NCI-H2171 treated with DMSO at 0.1 percent for 48 hours (cell line): Measurements from ENCODE around the gene SCGB1A1.
A peak's percentile ranks its signal among the peaks of the same experiment; 100 is the strongest.

Source experiments
- DNase-seq: peaks from one replicate; lab custom pipeline; 2025; lab: John Stamatoyannopoulos, UW

SCGB1A1 gene

DNA sequence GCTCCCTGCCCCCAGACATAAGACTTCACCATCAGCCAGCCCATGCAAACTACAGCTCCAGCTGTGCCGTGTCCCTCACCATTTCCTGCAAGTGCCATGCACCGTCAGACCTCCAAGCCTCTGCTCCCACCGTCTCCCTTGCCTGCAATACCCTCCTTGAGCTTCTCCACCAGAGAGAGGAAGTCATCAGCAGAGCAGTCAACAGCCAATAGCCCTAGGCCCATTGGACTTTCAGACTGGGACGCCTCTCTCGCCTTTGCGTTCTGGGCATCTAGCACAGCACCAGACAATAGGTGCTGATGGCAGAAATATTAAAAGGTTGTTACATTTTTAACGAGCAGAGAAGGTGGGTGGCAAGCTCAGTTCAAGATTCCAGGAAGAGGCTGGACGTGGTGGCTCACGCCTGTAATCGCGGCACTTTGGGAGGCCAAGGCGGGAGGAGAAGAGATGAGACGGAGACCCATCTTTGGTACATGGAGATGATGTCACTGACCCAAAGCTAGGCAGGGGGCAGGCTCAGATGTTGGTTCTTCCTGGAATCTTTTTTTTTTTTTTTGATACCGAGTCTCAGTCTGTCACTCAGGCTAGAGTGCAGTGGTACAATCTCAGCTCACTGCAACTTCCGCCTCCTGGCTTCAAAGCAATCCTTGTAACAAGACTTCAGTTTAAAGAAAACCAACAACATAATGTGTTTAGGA is 31.9 kb downstream of the SCGB1A1 start:
- DNase-seq, result no peak

DNA sequence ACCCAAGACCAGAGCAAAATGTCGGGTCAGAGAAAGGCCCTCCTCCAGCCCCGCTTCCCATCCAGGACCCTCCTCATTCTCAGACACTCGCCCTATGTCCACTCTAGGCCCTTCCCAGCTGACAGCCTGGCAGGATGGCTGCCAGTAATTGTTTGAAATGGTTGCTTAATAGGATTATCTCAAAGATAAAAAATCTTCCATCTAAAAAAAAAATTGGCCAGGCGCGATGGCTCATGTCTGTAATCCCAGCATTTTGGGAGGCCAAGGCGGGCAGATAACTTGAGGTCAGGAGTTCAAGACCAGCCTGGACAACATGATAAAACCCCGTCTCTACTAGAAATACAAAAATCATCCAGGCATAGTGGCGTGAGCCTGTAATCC is 32.4 kb downstream of the SCGB1A1 start:
- no peak for DNase-seq

DNA sequence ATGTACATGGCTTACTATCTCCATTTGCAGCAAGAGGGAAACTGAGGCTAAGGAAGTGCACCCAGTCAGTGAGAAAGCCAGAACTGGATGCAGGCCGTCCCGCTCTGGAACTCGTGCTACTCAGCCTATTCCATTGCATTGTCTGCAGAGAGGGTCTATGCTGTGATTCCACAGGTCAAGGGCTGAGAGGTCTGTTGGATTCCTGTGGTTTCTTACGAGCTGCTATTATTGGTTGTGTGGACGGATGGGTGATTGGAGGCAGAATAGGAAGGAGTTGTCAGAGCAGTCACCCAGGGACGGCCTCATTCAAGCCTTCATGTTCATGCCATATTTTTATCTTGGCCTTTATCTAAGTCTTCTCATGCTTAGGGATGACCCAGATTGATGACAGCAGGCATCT is 33.4 kb downstream of the SCGB1A1 start:
- DNase-seq, result no peak

DNA sequence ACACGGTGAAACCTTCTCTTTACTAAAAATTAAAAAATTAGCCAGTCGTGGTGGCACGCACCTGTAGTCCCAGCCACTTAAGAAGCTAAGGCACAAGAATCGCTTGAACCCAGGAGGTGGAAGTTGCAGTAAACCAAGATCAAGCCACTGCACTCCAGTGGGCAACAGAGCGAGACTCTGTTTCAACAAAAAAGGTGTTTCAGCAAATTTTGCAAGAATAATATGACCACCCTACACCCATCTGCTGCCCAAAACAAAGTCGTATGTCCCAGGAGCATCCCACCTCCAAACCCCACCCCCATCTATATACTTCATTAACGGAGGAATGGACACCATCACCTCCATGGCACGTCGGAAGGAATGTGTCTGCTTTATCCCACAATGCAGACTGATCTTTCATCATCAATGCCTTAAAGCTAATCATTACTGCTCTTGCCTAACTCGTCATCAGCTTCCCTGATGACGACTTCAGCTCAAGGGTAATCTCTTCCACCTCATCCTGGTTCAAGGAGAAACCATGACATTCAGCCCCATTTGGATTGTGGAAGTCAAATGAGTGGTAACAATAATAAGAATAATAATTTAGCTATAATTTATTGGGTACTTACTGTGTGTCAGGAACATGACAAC is 34.1 kb downstream of the SCGB1A1 start:
- DNase-seq, result no peak

DNA sequence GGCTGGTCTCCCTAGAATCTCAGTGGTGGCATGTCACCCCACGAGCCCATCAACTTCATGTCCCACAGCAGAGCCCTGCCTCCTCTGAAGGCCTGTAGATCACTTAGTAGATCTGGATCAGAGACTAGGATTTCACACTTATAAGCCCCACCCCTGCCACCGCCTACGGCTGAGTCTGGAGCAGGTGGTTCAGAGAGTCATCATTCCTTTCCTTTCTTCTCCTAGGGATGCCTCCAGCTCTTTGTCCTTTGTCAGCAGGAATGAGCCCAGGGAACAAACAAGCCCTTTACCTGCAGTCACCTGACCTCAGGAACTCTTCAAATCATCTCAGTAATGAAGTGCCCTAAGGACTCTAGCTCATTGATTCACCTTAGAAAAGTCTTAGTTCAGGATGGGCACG is 37.8 kb downstream of the SCGB1A1 start:
- peak; percentile 7 for DNase-seq

DNA sequence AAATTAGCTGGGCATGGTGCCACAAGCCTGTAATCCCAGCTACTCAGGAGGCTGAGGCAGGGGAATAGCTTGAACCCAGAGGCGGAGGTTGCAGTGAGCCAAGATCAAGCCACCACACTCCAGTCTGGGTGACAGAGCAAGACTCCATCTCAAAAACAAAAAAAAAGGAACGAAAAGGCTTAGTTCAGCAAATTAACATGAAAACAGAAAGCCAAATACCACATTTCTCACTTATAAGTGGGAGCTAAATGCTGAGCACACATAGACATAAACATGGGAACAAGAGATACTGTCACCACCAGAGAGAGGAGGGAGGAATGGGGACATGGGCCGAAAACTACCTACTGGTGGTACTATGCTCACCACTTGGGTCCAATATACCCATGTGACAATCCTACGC is 38.6 kb downstream of the SCGB1A1 start:
- peak; percentile 6 for DNase-seq

DNA sequence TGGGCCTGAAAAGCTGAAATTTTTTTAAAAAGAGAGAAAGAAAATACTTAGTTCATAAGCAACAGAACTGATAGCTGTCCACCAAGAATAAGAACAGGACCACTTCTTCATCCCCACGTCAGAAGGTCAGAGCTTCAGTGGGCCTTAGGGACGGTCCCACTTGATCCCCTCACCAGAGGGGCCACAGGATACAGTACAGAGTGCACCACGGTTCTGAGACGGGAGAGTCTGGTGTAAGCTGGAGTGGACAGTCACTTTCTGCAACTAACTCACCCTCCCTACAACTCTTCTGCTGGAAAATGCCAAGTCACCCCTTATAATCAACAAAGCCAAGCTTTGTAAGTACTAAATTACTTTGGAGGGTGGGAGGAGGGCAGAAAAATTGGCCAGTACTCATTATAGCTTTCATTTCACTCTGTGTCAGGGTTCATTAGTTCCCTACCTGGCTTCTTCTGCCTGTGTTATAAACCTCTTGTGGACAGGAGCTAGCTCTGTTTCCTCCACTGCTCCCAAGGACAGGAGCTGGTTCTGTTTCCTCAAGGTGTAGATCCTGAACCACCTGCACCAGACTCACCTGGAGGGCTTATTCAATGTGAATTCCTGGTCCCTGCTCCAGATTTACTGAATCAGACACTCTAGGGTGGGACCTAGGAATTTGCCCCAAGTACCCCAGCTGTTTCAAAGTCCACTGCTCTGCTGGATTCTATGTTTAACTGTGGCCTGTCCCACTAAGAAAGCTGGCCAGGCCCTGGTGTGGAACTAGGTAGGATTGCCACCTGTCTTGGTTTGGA is 39.6 kb downstream of the SCGB1A1 start:
- DNase-seq, result no peak

DNA sequence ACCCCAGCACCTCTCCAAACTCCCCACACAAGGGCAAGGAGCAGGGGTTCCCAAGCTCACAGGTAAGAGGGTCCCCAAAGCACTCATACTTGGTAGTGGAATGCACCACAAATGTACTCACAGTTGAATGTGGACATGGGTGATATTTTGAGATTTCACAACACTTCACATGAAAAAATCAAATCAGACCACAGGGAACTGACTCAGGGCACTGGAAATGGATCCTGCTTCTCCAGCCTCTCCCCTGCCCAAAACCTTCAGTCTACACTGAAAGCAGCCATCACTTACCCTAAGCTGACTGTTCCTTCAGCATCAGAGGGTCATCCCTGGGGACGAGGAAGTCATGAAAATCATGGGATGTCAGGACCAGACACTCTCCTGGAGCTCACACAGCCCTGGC is 40.2 kb downstream of the SCGB1A1 start:
- DNase-seq, result no peak

DNA sequence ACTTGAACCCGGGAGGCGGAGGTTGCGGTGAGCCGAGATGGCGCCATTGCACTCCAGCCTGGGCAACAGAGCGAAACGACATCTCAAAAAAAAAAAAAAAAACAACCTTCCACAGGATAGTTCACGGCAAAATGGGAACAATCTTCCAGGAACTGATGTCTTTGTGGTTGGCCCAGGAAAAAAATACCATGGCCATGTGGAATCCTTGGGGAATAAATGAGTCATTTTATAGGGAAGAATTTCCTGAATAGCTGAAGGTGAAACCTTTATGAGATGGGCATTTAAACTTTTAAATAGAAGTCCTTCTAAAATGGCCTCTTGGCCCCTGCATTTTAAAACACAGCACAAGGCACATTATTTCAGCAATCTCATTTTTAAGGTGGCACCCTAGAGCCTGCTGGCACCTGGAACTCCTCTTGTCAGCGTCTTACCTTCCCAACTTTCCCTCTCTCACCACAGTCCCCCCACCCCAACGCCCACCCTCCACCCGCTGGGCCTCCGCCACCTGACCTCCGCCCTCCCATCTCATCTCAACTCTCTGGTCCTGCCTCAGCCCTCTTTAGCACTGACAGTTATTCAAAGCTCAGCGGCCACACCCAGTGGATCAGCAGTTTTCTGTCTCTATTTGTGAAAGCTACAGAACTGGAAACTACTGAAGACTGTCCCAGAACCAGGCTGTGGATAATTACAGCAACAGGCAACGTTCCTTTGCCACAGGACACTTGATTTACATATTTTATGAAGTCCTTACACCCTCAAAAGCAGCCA is 43.1 kb downstream of the SCGB1A1 start:
- DNase-seq, result no peak

DNA sequence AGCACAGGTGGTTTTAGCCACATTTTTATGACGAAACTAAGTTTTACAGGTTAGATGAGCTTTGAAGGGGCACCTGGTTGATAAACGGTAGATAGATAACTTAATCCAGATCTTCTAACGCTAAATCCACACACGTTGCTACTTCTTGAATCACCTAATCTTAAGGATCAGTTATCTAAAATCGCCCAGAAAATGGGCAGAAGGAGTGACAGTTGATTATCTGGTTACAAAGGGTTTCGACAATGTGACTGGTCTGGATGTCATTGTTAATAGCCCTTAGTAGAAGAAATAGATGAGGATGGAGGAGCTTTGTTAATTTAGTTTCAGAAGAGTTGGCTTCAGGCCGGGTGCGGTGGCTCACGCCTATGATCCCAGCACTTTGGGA is 43.7 kb downstream of the SCGB1A1 start:
- DNase-seq, result no peak

DNA sequence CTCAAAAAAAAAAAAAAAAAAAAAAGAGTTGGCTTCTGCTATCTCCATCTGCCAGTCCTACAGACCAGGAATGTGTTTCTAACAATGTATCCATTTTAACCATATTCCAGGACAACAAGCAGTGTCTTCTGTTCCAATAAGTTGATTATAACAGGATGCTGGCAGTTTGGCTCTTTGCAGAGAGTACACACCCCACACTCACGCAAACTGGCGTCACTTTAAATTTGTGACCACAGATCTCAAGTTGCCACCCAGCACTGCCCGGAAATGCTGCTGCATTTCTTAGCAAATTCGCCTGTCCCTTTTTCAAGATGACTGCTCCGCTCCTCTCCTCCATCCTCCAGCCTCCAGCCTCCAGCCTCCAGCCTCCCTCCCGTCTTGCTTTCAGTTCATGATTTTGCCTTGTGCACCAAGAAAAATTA is 44.3 kb downstream of the SCGB1A1 start:
- DNase-seq, result peak; percentile 41

DNA sequence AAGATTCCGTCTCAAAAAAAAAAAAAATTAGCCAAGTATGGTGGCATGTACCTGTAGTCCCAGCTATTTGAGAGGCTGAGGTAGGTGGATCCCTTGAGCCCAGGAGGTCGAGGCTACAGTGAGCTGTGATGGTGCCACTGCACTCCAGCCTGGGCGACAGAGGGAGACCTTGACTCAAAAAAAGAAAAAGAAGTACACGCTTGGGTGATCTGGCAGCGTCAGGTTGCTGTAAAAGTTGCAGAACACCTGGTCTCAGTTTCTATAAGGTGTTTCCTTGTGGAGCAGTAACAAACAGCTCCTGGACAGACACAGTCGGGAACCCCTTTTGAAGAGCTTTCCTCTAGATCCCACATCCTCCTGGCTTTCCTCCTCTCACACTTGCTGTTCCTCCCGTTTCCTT is 45.8 kb downstream of the SCGB1A1 start:
- peak; percentile 81 for DNase-seq

DNA sequence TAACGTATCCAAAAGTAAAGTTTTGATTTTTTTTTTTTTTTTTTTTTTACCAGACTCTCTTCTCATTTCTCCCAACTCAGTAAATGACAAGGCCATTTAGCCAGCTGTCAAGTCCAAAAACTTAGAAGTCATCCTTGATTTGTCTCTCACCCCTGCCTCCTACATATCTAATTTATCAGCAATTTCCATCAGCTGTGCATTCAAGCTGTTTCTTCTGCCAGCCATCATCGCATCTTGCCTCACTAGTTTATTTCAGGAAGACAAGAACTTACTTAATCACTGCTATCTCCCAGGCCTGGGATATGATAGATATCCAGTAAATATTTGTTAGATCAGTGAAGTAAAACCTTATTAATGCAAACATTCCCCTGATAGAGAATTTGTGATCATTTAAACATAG is 47.6 kb downstream of the SCGB1A1 start:
- DNase-seq, result no peak

DNA sequence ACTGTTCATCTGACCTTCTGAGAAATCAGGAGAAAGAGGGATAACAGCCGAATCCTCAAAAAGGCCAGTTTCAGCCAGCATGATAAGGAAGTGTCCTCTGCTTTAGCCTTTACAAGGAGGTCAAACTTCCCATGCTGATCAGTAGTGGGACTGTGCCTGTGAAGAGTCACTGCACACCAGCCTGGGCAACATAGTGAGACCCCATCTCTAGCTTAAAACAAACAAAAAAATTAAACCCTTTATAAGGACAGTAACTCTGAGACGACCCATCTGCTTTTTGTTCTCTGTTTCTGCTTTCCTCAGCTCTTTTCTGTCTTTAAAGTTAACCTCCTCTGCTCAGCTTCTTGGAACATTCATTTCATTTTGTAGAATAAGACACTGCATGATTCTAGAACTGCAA is 49.7 kb downstream of the SCGB1A1 start:
- no peak for DNase-seq

DNA sequence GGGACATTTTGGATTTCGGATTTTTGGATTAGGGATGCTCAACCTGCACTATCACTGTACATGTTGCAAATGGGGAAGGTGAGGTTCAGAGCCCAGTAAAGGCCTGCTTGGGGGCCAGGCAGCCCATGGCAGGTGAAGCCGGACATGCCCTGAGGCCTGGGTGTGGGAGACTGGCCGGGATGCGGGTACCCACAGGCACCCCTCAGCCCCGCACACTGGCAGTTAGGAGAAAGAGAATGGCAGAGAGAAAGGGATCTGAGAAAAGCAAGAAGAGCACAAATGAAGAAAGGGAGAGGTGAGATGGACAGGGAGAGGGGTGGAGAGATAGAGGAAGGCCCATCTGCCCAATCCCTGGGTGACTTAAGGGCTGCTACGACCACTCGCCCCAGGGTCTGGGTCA is 52.8 kb downstream of the SCGB1A1 start:
- DNase-seq, result no peak

DNA sequence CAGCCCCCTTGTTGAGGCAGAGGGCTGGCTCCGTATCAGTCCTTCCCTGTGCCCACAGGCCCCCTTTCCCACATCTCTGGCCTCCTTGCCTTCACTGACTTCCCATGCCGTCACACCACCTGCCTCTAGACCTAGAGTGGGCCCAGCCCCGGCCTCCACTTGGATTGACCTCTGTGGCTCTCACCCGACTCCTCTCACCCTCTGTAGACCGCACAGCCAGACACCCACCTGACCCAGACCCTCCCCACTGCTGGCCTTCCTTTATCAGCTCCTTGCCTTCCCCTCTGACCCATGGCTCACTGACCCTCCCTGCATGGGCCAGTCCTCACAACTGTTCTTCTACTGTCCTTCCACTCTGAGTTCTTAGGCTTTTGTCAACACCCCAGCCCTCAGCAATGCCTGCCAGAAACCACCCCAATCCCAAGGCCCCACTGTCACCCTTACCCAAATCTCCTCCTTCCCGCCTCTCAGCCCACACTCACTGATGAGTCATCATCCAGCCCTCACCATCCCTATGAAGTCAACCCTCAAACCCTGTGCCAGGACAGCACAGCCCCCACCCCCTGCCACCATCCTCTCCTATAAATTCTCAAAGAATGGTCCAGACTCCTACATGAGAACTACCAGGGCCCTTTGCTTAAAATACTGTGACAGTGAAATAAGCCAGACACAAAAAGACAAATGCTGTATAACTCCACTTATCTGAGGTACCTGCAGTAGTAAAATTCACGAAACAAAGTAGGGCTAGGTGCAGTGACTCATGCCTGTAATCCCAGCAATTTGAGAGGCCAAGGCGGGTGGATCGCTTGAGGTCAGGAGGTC is 53.4 kb downstream of the SCGB1A1 start:
- DNase-seq, result no peak
